Tibial artery (tissue), 4 donors: Measurements from ENCODE around the gene SLC17A3.

ENCODE experiments used
- DNase-seq, 2 donors: peaks; one replicate each; pipeline ENCODE4 v3.0.0-alpha.2; 2019
- H3K27ac ChIP-seq, 2 donors: fragments of 200-600 bp; sonication (generic) in 1 of 2; 1 replicate in 1 of 2; 2 replicates in 1 of 2; pipeline ENCODE4 v1.5.1; 2018 to 2019; ENCODE audit warnings: mild to moderate bottlenecking in 1 of 2
- H3K27me3 ChIP-seq, 2 donors: fragments of 200-600 bp; sonication (generic) in 1 of 2; one replicate each; pipeline versions ENCODE4 v1.5.1 to v1.6.0; 2016 to 2019
- H3K36me3 ChIP-seq, 3 donors: fragments of 200-600 bp; sonication (generic) in 2 of 3; one replicate each; pipeline ENCODE4 v1.5.1; 2016 to 2019; ENCODE audit warnings: mild to moderate bottlenecking in 2 of 3
- H3K4me1 ChIP-seq, 4 donors: fragments of 200-600 bp; sonication (generic) in 2 of 4; 1 replicate in 3 of 4; 2 replicates in 1 of 4; pipeline ENCODE4 v1.5.1; 2016 to 2019
- H3K4me3 ChIP-seq, 2 donors: fragments of 200-600 bp; sonication (generic) in 1 of 2; 1 replicate in 1 of 2; 2 replicates in 1 of 2; pipeline ENCODE4 v1.5.1; 2018 to 2019; ENCODE audit warnings: mild to moderate bottlenecking in 2 of 2
- H3K9me3 ChIP-seq, 3 donors: fragments of 200-600 bp; sonication (generic) in 1 of 3; one replicate each; pipeline ENCODE4 v1.5.1; 2016 to 2019
- CTCF ChIP-seq, 2 experiments: fragments of 200-600 bp in 1 of 2; fragments of 450-650 bp in 1 of 2; IDR thresholded peaks; one replicate each; pipeline ENCODE4 v1.5.1; 2017 to 2019; ENCODE audit warnings: antibody characterized with exemption in 2 of 2, mild to moderate bottlenecking in 1 of 2, moderate library complexity in 1 of 2
- intact Hi-C: fragments of 100-400 bp; cut with DNase I; formaldehyde crosslinking; loops from one replicate; pipeline ENCODE4 v1.15.0; 2023; ENCODE audit warnings: low total_unique reads

Gene SLC17A3

GRCh38 chr6:25916789-25917490 is 42.9 kb upstream of the SLC17A3 start:
- Histone ChIP-seq H3K4me3 (no peak overlapping the region), H3K36me3 (no peaks in the 10 kb centered on the region), H3K27me3 (no peaks in the 10 kb centered on the region), H3K4me1 (no peaks in the 10 kb centered on the region), H3K9me3 (no peaks in the 10 kb centered on the region), H3K27ac (no peak overlapping the region)
- no peak for TF ChIP-seq CTCF (IDR thresholded peaks at IDR 0.05)
- intact Hi-C loops: no loop called here
- no peak for DNase-seq

DNA sequence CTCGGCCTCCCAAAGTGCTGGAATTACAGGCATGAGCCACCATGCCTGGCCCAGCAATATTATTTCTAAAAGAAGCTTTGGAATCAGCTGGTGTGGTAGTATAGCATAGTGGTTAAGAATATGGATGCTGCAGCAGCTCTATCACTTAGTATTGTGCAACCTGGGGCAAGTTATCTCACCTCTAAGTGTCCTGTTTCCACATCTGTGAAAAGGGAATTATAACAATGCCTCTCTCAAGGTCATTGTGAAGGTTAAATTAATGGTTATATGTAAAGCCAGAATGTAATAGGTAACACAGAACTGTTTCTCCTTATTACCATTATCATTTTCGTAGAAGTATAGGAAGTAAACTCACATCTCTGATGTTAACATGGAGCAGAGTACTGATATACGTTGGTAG is 42.3 kb upstream of the SLC17A3 start:
- Histone ChIP-seq H3K36me3 (no peaks in the 10 kb centered on the region), H3K27me3 (no peaks in the 10 kb centered on the region), H3K4me3 (no peak overlapping the region), H3K4me1 (no peaks in the 10 kb centered on the region), H3K27ac (no peak overlapping the region), H3K9me3 (no peaks in the 10 kb centered on the region)
- no peak for DNase-seq
- no peak for TF ChIP-seq CTCF (IDR thresholded peaks at IDR 0.05)
- intact Hi-C loops: no loop called here

GRCh38 chr6:25913741-25914140 is 39.7 kb upstream of the SLC17A3 start:
- no peak overlapping the region for H3K27ac ChIP-seq
- intact Hi-C loops: no loop called here
- no peaks in the 10 kb centered on the region for H3K4me1 ChIP-seq
- H3K4me3 ChIP-seq: no peak overlapping the region
- TF ChIP-seq CTCF (IDR thresholded peaks at IDR 0.05): no peak
- no peaks in the 10 kb centered on the region for H3K27me3 ChIP-seq
- no peak for DNase-seq
- H3K36me3 ChIP-seq: no peaks in the 10 kb centered on the region
- no peaks in the 10 kb centered on the region for H3K9me3 ChIP-seq

GRCh38 chr6:25911351-25911750 is 37.3 kb upstream of the SLC17A3 start:
- no peaks in the 10 kb centered on the region for H3K9me3 ChIP-seq
- DNase-seq: no peak
- H3K27ac ChIP-seq: no peak overlapping the region
- H3K4me1 ChIP-seq: no peaks in the 10 kb centered on the region
- H3K27me3 ChIP-seq: no peaks in the 10 kb centered on the region
- H3K36me3 ChIP-seq: no peaks in the 10 kb centered on the region
- H3K4me3 ChIP-seq: no peak overlapping the region
- intact Hi-C loops: no loop called here
- TF ChIP-seq CTCF (IDR thresholded peaks at IDR 0.05): no peak

DNA sequence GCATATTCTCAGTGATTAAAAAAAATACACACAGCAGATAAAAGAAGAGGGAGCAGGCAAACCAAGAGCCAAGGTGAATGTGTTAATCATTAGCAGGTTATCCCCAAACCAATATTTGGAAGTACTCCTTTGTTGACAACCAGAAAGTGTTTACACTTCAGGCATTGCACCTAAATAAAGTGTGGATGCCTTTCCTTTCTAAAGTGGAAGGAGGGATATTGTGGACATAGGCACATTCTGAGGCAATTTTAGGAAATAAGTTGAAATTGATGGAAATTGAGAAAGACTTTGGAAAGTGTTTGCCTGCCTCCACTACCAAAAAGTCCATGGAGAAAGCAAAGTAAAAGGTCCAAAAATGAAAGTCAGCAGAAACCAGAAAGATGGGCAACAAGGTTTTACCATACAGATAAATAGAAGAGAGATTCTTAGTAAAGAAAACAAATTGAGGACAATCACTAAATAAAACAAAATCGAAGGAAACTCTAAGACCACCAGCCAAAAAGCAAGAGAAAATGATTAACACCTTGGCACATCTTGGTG is 33.5 kb upstream of the SLC17A3 start:
- DNase-seq: no peak
- no peak for TF ChIP-seq CTCF (IDR thresholded peaks at IDR 0.05)
- Histone ChIP-seq H3K27ac (no peak overlapping the region), H3K36me3 (no peaks in the 10 kb centered on the region), H3K9me3 (no peaks in the 10 kb centered on the region), H3K4me1 (no peaks in the 10 kb centered on the region), H3K27me3 (peaks cover 0 to 6% of the 10 kb centered on the region in 2 donors), H3K4me3 (no peak overlapping the region)
- intact Hi-C loops: no loop called here
